A549 (cell line): ENCODE data around the gene PDHX. TPM values are rescaled to one million over a fixed set of nuclear protein-coding genes. Genes with fewer than 3 reads are reported as not detected.

Experiments used
- ATAC-seq, 2 experiments: fragments of 200-7000 bp in 1 of 2; fragments of >200 bp in 1 of 2; cut with Nextera tagmentation in 1 of 2; cut with Tn5 transposase in 1 of 2; 3 replicates each; pipeline versions ENCODE4 v1.8.0 to v1.9.1; 2018 to 2020; ENCODE audit warnings: mild to moderate bottlenecking in 1 of 2, moderate library complexity in 1 of 2
- CTCF ChIA-PET: fragments of 300-600 bp; sonication (Branson Sonifier 250); formaldehyde crosslinking; extraction: SDS; loops from one replicate; lab custom pipeline; 2021; ENCODE audit warnings: antibody characterized with exemption, inconsistent platforms; lab: Yijun Ruan, JAX
- POLR2A ChIA-PET: fragments of 350-600 bp; formaldehyde crosslinking; extraction: SDS; loops from one replicate; lab custom pipeline; 2021; ENCODE audit warnings: antibody characterized with exemption, inconsistent platforms; lab: Yijun Ruan, JAX
- DNase-seq, 2 experiments: peaks; one replicate each; pipeline versions ENCODE4 v3.0.0 to v3.0.0-alpha.2; 2011 to 2016; ENCODE audit warnings: low read depth in 1 of 2, low spot score in 1 of 2
- FAIRE-seq: peaks from 2 replicates; lab custom pipeline; 2011; peaks lifted over from hg19 to GRCh38; lab: Jason Lieb, UNC
- H3K27ac ChIP-seq, 2 experiments: fragments of >200 bp; sonication (Bioruptor Twin); formaldehyde crosslinking; 3 replicates each; pipeline ENCODE4 v1.5.1; 2016 to 2017
- H3K4me1 ChIP-seq: fragments of >200 bp; sonication (Bioruptor Twin); formaldehyde crosslinking; 3 replicates; pipeline ENCODE4 v1.6.1; 2016
- H3K4me2 ChIP-seq: fragments of >200 bp; sonication (Bioruptor Twin); formaldehyde crosslinking; 3 replicates; pipeline ENCODE4 v1.6.1; 2016
- H3K4me3 ChIP-seq: fragments of >200 bp; sonication (Bioruptor Twin); formaldehyde crosslinking; 3 replicates; pipeline ENCODE4 v1.5.1; 2016
- H3K9me3 ChIP-seq: fragments of >200 bp; sonication (Bioruptor Twin); formaldehyde crosslinking; 3 replicates; pipeline ENCODE4 v1.6.1; 2016
- BHLHE40 ChIP-seq: IDR thresholded peaks from 2 replicates; pipeline ENCODE4 v1.6.1; 2012; ENCODE audit warnings: low read depth, low read length, inconsistent platforms
- CEBPB ChIP-seq, 2 experiments: fragments of >200 bp in 1 of 2; sonication (Bioruptor Twin) in 1 of 2; formaldehyde crosslinking in 1 of 2; IDR thresholded peaks; 2 replicates each; pipeline ENCODE4 v1.6.1; 2012 to 2016
- ESRRA ChIP-seq: fragments of 150-350 bp; IDR thresholded peaks from 2 replicates; pipeline ENCODE4 v1.6.1; 2014; ENCODE audit warnings: mild to moderate bottlenecking, low read length, borderline replicate concordance
- FOSB ChIP-seq: fragments of 250-450 bp; sonication (Bioruptor Pico); IDR thresholded peaks from 2 replicates; pipeline ENCODE4 v1.5.0; 2020; ENCODE audit warnings: mild to moderate bottlenecking, moderate library complexity
- FOSL2 ChIP-seq, 2 experiments: fragments of 450-650 bp in 1 of 2; fragments of >200 bp in 1 of 2; sonication (Bioruptor Twin) in 1 of 2; formaldehyde crosslinking; IDR thresholded peaks; 2 replicates each; pipeline versions ENCODE4 v1.5.0 to v1.6.1; 2016 to 2020; ENCODE audit warnings: mild to moderate bottlenecking in 1 of 2, moderate library complexity in 1 of 2
- HEYL ChIP-seq: fragments of 250-450 bp; sonication (Bioruptor Pico); IDR thresholded peaks from 2 replicates; pipeline ENCODE4 v1.8.0; 2021; ENCODE audit warnings: mild to moderate bottlenecking, moderate library complexity
- HMGXB4 ChIP-seq: fragments of 250-450 bp; sonication (Bioruptor Pico); IDR thresholded peaks from 2 replicates; pipeline ENCODE4 v1.5.0; 2021; ENCODE audit warnings: mild to moderate bottlenecking, moderate library complexity, borderline replicate concordance
- HOXA7 ChIP-seq: fragments of 250-450 bp; sonication (Bioruptor Pico); IDR thresholded peaks from 2 replicates; pipeline ENCODE4 v1.5.0; 2020; ENCODE audit warnings: mild to moderate bottlenecking, moderate library complexity
- JUN ChIP-seq, 2 experiments: fragments of >200 bp; sonication (Bioruptor Twin); formaldehyde crosslinking; IDR thresholded peaks; 2 replicates in 1 of 2; 3 replicates in 1 of 2; pipeline ENCODE4 v1.6.1; 2016 to 2017
- MAX ChIP-seq: IDR thresholded peaks from 2 replicates; pipeline ENCODE4 v1.6.1; 2012
- MAZ ChIP-seq: fragments of 150-350 bp; IDR thresholded peaks from 2 replicates; pipeline ENCODE4 v1.6.1; 2014; ENCODE audit warnings: antibody characterized with exemption, low read depth, low read length, borderline replicate concordance
- MYC ChIP-seq: IDR thresholded peaks from 2 replicates; pipeline ENCODE4 v1.6.1; 2012; ENCODE audit warnings: mild to moderate bottlenecking, inconsistent platforms, low read length, improper control_type of control experiment, borderline replicate concordance
- NPAS2 ChIP-seq: fragments of 250-450 bp; sonication (Bioruptor Pico); IDR thresholded peaks from 2 replicates; pipeline ENCODE4 v1.8.0; 2022; ENCODE audit warnings: mild to moderate bottlenecking, moderate library complexity, borderline replicate concordance
- POLR2A ChIP-seq: IDR thresholded peaks from 2 replicates; pipeline ENCODE4 v1.6.1; 2012; ENCODE audit warnings: mild to moderate bottlenecking, low read length
- SMC3 ChIP-seq: fragments of >200 bp; sonication (Bioruptor Twin); formaldehyde crosslinking; IDR thresholded peaks from 3 replicates; pipeline ENCODE4 v1.6.1; 2018; ENCODE audit warnings: inconsistent platforms
- ZFP36 ChIP-seq: fragments of 450-650 bp; IDR thresholded peaks from 2 replicates; pipeline ENCODE4 v1.6.1; 2014; ENCODE audit warnings: borderline replicate concordance; ENCODE audit not compliant: partially characterized antibody
- WGBS: methylation state at CpG from one replicate; pipeline ENCODE4 v1.1.6; 2017; ENCODE audit errors: missing lambda C conversion rate; 5-methylcytosine and 5-hydroxymethylcytosine counted together
- polyA plus RNA-seq, 4 experiments: library from polyadenylated mRNA; depleted of rRNA in 3 of 4; stranded (reverse); fragments of >200 nt; fragmentation: RNase III in 1 of 4; extraction: RNeasy Plus Mini Kit Qiagen cat#74134 plus additional on column Dnase treatment in 1 of 4; gene quantifications; 2 replicates in 3 of 4; 3 replicates in 1 of 4; pipeline ENCODE4 v1.2.3, GENCODE V29; 2011 to 2017
- TF ChIP-seq, protein P1 (sequence below): fragments of >200 bp; sonication (Bioruptor Twin); formaldehyde crosslinking; IDR thresholded peaks from 3 replicates; pipeline ENCODE4 v1.6.1; 2016
- TF ChIP-seq, protein P2 (sequence below): fragments of 200-600 bp; sonication (generic); IDR thresholded peaks from 2 replicates; pipeline ENCODE4 v1.6.1; 2016; ENCODE audit warnings: antibody characterized with exemption, mild to moderate bottlenecking, moderate library complexity
- TF ChIP-seq, protein P3 (sequence below): IDR thresholded peaks from 2 replicates; pipeline ENCODE4 v1.6.1; 2012; ENCODE audit warnings: low read depth, borderline replicate concordance

Gene PDHX
- polyA plus RNA-seq, 2 of the 4 experiments (the other 2 are of a cell fraction): 46.5 to 87.4 TPM

- ChIA-PET POLR2A (no interaction called here), CTCF (interaction anchor here (0.8 to 5.4 kb wide), 10 partner anchors 8 to 534 kb away, joined by 3 to 30 read pairs (median 6); partner anchors contain the start of gene ELF5)
- DNase-seq (peak in 1 of 2 experiments; percentile 27), ATAC-seq (no peak), FAIRE-seq (no peak)
- TF ChIP-seq ESRRA: no peak
- TF ChIP-seq HEYL (CRISPR knock-in tag): no peak
- Histone ChIP-seq H3K4me2 (no peak overlapping the region), H3K27ac (no peak overlapping the region), H3K4me1 (no peaks in the 10 kb centered on the region), H3K4me3 (no peak overlapping the region), H3K9me3 (peaks cover 44% of the 10 kb centered on the region)
- 85% methylated on average over 5 of the region's 5 CpGs for WGBS
These were observed 16.8 kb upstream of the PDHX start for GRCh38 chr11:34899633-34900016.

GRCh38 chr11:34904421-34904955, 11.9 kb upstream of the PDHX start:
- ATAC-seq (no peak), FAIRE-seq (no peak), DNase-seq (no peak)
- no peak overlapping the region for H3K4me3 ChIP-seq
- no peaks in the 10 kb centered on the region for H3K4me1 ChIP-seq
- no peak overlapping the region for H3K4me2 ChIP-seq
- WGBS: 85% methylated on average over 3 of the region's 3 CpGs
- peaks cover 27% of the 10 kb centered on the region for H3K9me3 ChIP-seq
- no peak overlapping the region for H3K27ac ChIP-seq
- CTCF ChIA-PET: no interaction called here
- POLR2A ChIA-PET: interaction anchor here (0.6 kb wide), 1 partner anchor 11 kb away, joined by 3 read pairs; no protein-coding TSS in a partner anchor
- TF ChIP-seq FOSL2 (IDR thresholded peaks at IDR 0.05) (no peak), FOSL2 (CRISPR knock-in tag; IDR thresholded peaks at IDR 0.05) (no peak), FOSB (CRISPR knock-in tag) (no peak), MYC (no peak), CEBPB (IDR thresholded peaks at IDR 0.05) (no peak), BHLHE40 (no peak), POLR2A (no peak), JUN (IDR thresholded peaks at IDR 0.05) (no peak), HMGXB4 (no peak), HOXA7 (no peak), MAZ (no peak), SMC3 (no peak), NPAS2 (no peak), ZFP36 (no peak), MAX (no peak)
- TF ChIP-seq, protein P1, sequence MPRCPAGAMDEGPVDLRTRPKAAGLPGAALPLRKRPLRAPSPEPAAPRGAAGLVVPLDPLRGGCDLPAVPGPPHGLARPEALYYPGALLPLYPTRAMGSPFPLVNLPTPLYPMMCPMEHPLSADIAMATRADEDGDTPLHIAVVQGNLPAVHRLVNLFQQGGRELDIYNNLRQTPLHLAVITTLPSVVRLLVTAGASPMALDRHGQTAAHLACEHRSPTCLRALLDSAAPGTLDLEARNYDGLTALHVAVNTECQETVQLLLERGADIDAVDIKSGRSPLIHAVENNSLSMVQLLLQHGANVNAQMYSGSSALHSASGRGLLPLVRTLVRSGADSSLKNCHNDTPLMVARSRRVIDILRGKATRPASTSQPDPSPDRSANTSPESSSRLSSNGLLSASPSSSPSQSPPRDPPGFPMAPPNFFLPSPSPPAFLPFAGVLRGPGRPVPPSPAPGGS: no peak
- TF ChIP-seq, protein P2, sequence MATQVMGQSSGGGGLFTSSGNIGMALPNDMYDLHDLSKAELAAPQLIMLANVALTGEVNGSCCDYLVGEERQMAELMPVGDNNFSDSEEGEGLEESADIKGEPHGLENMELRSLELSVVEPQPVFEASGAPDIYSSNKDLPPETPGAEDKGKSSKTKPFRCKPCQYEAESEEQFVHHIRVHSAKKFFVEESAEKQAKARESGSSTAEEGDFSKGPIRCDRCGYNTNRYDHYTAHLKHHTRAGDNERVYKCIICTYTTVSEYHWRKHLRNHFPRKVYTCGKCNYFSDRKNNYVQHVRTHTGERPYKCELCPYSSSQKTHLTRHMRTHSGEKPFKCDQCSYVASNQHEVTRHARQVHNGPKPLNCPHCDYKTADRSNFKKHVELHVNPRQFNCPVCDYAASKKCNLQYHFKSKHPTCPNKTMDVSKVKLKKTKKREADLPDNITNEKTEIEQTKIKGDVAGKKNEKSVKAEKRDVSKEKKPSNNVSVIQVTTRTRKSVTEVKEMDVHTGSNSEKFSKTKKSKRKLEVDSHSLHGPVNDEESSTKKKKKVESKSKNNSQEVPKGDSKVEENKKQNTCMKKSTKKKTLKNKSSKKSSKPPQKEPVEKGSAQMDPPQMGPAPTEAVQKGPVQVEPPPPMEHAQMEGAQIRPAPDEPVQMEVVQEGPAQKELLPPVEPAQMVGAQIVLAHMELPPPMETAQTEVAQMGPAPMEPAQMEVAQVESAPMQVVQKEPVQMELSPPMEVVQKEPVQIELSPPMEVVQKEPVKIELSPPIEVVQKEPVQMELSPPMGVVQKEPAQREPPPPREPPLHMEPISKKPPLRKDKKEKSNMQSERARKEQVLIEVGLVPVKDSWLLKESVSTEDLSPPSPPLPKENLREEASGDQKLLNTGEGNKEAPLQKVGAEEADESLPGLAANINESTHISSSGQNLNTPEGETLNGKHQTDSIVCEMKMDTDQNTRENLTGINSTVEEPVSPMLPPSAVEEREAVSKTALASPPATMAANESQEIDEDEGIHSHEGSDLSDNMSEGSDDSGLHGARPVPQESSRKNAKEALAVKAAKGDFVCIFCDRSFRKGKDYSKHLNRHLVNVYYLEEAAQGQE: no peak
- TF ChIP-seq, protein P3, sequence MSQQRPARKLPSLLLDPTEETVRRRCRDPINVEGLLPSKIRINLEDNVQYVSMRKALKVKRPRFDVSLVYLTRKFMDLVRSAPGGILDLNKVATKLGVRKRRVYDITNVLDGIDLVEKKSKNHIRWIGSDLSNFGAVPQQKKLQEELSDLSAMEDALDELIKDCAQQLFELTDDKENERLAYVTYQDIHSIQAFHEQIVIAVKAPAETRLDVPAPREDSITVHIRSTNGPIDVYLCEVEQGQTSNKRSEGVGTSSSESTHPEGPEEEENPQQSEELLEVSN: no peak
